HFFc6 (cell line): ENCODE measurements around the gene SMARCAL1. TPM values are rescaled to one million over a fixed set of nuclear protein-coding genes. Genes with fewer than 3 reads are reported as not detected.
A peak's percentile ranks its signal among the peaks of the same experiment; 100 is the strongest.

ENCODE experiments used
- DNase-seq: peaks from one replicate; pipeline ENCODE4 v3.0.0-alpha.2; 2018
- H3K27ac Mint-ChIP-seq: 2 replicates; pipeline ENCODE4 v1.8.0; 2020; ENCODE audit warnings: mild to moderate bottlenecking, mixed read lengths
- H3K27me3 Mint-ChIP-seq: 2 replicates; pipeline ENCODE4 v1.8.0; 2021; ENCODE audit warnings: mild to moderate bottlenecking, moderate library complexity, mixed read lengths; ENCODE audit not compliant: insufficient read depth
- H3K36me3 Mint-ChIP-seq: 2 replicates; pipeline ENCODE4 v1.8.0; 2021; ENCODE audit warnings: low read depth, mixed read lengths
- H3K4me1 Mint-ChIP-seq: 2 replicates; pipeline ENCODE4 v1.8.0; 2020; ENCODE audit warnings: low read depth, mixed read lengths
- H3K4me3 Mint-ChIP-seq: 2 replicates; pipeline ENCODE4 v1.8.0; 2020; ENCODE audit warnings: mild to moderate bottlenecking, moderate library complexity, mixed read lengths
- H3K9me3 Mint-ChIP-seq: 2 replicates; pipeline ENCODE4 v1.8.0; 2020; ENCODE audit warnings: mild to moderate bottlenecking, mixed read lengths
- total RNA-seq, 6 experiments: library from RNA; stranded (reverse); fragmentation: NEBNext Ultra II Directional; extraction: Animal tissue kit (Norgen Biotek cat#: 25700); gene quantifications; 2 replicates in 1 of 6; 3 replicates in 5 of 6; pipeline ENCODE4 v1.2.3, GENCODE V29; 2021
- TF ChIP-seq, protein P1 (sequence below): fragments of 200-600 bp; sonication (generic); IDR thresholded peaks from 2 replicates; pipeline ENCODE4 v1.5.0; 2021; ENCODE audit warnings: antibody characterized with exemption, mild to moderate bottlenecking

SMARCAL1 gene
- total RNA-seq, 6 experiments from 2014 or later, result 25.6 to 33.1 (median 32.1) TPM

DNA sequence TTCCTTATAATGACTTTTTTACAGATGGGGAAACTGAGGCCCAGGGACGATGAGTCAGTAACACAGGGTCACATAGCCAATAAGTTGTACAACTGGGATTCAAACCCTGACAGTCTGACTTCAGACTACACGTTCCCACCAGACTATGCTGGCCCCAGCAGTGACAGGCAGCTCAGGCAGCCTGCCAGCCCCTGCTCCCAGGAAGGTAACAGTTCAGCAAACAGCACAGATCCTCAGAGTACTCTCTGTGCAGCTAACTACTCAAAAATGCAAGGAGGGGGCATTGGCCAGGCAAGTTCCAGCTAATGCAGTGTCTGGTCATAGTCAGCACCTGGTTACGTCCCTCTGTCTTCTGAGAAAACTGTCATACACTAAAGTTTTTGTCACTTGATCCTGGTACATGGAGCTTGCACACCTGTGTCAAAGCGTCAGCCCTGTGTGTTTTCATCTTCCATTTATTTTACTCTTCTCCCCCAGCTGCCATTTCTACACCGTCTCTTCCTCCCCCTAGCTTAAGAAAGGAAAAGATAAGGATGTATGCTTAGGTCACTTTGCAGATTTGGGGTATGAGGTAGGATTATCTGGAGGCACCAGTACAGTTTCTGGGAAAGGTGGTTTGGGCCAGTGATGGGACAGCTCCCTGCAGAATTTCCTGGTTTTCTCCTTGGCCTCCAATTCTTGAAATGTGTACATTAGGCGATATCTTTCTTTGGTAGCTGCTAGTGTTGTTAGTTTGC, 4.5 kb downstream of the SMARCAL1 start:
- H3K27ac Mint-ChIP-seq, result no peak overlapping the region
- H3K9me3 Mint-ChIP-seq, result no peaks in the 10 kb centered on the region
- H3K4me1 Mint-ChIP-seq, result peaks cover 27% of the 10 kb centered on the region
- TF ChIP-seq, protein P1, sequence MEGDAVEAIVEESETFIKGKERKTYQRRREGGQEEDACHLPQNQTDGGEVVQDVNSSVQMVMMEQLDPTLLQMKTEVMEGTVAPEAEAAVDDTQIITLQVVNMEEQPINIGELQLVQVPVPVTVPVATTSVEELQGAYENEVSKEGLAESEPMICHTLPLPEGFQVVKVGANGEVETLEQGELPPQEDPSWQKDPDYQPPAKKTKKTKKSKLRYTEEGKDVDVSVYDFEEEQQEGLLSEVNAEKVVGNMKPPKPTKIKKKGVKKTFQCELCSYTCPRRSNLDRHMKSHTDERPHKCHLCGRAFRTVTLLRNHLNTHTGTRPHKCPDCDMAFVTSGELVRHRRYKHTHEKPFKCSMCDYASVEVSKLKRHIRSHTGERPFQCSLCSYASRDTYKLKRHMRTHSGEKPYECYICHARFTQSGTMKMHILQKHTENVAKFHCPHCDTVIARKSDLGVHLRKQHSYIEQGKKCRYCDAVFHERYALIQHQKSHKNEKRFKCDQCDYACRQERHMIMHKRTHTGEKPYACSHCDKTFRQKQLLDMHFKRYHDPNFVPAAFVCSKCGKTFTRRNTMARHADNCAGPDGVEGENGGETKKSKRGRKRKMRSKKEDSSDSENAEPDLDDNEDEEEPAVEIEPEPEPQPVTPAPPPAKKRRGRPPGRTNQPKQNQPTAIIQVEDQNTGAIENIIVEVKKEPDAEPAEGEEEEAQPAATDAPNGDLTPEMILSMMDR, result no peak
- no peaks in the 10 kb centered on the region for H3K27me3 Mint-ChIP-seq
- no peak for DNase-seq
- peaks cover 35% of the 10 kb centered on the region for H3K36me3 Mint-ChIP-seq
- no peak overlapping the region for H3K4me3 Mint-ChIP-seq

DNA sequence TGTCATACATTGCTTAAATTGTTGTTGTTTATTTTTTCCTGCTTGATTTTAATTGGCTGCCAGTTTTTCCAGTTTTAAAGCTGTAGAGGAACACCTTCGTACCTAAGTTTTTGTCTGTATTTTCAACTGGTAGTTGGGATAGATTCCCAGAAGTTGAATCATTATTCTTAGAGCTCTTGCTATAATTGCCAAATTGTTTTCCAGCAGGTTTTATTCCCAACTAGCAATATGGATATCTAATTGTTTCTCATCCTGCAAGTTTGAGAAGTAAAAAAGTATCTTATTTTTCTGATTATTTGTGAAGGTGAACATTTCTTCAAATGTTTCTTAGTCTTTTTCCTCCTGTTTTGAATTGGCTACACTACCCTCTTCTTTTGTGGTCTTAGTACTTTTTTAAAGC, 6.7 kb downstream of the SMARCAL1 start:
- Mint-ChIP-seq H3K9me3 (no peaks in the 10 kb centered on the region), H3K4me1 (peaks cover 24% of the 10 kb centered on the region), H3K4me3 (no peak overlapping the region), H3K36me3 (peaks cover 54% of the 10 kb centered on the region), H3K27ac (no peak overlapping the region; the same call in 1 of the 2 replicates), H3K27me3 (no peaks in the 10 kb centered on the region)
- no peak for DNase-seq
- TF ChIP-seq, protein P1, result no peak

DNA sequence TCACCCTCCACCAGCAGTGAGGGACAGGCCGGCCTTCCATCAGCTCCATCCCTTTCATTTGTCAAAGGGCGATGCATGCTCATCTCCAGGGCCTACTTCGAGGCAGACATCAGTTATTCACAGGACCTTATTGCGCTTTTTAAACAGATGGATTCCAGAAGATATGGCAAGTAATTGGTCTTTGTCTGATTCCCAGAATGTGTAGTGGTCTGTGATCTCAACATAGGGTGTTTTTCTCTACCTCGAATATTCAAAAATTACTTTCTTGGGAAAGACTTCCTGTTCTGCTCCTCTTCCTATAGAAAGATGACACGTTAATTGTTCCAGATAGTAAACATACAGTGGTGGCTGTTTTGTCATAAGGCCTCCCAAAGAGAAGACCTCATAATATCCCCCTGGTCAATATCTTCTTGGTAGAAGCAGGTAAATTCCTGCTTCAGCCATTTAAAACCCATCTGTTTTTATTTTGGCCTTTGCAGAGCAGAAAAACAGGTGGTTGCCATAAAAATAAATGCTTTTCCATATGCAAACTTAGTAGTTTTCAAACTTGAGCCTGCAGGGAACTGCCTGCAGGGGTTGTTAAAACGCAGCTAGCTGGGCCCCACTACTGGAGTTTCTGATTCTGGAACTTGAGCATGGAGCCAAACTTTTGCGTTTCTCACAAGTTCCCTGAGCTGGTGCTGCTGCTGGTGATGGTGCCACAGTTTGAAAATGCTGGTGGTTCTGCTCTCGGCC, 8.2 kb downstream of the SMARCAL1 start:
- peaks cover 2% of the 10 kb centered on the region; the same call in 1 of the 2 replicates for H3K9me3 Mint-ChIP-seq
- H3K4me3 Mint-ChIP-seq, result no peak overlapping the region
- H3K36me3 Mint-ChIP-seq, result peaks cover 67% of the 10 kb centered on the region
- TF ChIP-seq, protein P1, result no peak
- no peaks in the 10 kb centered on the region for H3K27me3 Mint-ChIP-seq
- no peak overlapping the region for H3K27ac Mint-ChIP-seq
- peaks cover 37% of the 10 kb centered on the region for H3K4me1 Mint-ChIP-seq
- DNase-seq, result no peak

DNA sequence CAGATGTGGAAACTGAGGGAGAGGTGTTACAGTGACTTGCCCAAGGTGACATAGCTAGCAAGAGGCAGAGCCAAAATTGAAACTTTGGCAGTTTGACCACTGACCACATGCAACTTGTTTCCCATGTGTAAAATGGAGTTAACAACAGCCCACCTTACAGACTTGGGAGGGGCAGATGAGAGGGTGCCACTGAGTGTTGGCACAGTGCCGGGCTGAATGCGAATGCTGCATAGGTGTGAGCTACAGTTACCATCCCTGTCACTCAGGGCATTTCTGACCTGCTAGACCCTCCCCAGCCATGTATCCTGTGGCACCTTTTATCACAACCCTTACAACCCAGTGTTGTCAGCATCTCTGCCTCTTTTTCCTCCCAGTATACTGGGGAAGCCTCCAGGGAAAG, 10.8 kb downstream of the SMARCAL1 start:
- Mint-ChIP-seq H3K27ac (no peak overlapping the region), H3K4me3 (no peak overlapping the region), H3K27me3 (no peaks in the 10 kb centered on the region), H3K4me1 (peaks cover 61% of the 10 kb centered on the region), H3K36me3 (peaks cover 54% of the 10 kb centered on the region), H3K9me3 (peaks cover 3% of the 10 kb centered on the region; the same call in 1 of the 2 replicates)
- TF ChIP-seq, protein P1, result no peak
- DNase-seq, result no peak

DNA sequence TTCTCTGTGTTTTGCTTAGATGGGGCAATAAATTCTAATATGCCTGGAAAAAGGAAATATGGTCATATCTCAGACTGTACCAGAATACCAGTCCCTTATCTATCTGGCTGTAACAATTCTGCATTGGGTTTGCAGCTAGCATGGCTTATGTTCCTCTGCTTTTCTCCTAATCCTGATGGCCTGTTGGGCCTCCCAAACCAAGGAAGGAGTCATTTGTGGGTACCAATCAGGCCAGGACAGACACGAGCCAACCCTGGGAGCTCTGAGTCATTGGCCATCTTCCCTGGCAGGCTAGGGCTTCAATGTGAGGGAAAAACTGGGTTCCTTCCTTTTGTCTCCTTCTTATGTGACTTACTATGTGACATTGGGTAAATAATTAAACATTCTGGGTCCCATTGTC, 12.0 kb downstream of the SMARCAL1 start:
- TF ChIP-seq, protein P1, result no peak
- peak; percentile 24 for DNase-seq
- peaks cover 3% of the 10 kb centered on the region; the same call in 1 of the 2 replicates for H3K9me3 Mint-ChIP-seq
- peaks cover 2% of the 10 kb centered on the region; the same call in 1 of the 2 replicates for H3K27me3 Mint-ChIP-seq
- peaks cover 61% of the 10 kb centered on the region for H3K4me1 Mint-ChIP-seq
- H3K27ac Mint-ChIP-seq, result peak overlapping the region; percentile 55; the same call in 1 of the 2 replicates
- peaks cover 61% of the 10 kb centered on the region for H3K36me3 Mint-ChIP-seq
- H3K4me3 Mint-ChIP-seq, result no peak overlapping the region
